Raji (cell line): ENCODE results near the gene CDH1.

Source experiments
- POLR2A ChIP-seq: IDR thresholded peaks from 2 replicates; pipeline ENCODE4 v1.6.1; 2011; ENCODE audit warnings: low read depth, low read length, control low read depth; ENCODE audit not compliant: insufficient read depth

Gene CDH1

DNA sequence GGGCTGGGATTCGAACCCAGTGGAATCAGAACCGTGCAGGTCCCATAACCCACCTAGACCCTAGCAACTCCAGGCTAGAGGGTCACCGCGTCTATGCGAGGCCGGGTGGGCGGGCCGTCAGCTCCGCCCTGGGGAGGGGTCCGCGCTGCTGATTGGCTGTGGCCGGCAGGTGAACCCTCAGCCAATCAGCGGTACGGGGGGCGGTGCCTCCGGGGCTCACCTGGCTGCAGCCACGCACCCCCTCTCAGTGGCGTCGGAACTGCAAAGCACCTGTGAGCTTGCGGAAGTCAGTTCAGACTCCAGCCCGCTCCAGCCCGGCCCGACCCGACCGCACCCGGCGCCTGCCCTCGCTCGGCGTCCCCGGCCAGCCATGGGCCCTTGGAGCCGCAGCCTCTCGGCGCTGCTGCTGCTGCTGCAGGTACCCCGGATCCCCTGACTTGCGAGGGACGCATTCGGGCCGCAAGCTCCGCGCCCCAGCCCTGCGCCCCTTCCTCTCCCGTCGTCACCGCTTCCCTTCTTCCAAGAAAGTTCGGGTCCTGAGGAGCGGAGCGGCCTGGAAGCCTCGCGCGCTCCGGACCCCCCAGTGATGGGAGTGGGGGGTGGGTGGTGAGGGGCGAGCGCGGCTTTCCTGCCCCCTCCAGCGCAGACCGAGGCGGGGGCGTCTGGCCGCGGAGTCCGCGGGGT is at the start of gene CDH1:
CDH1 (plus strand) TSS at position 247 of the 684 bp plus-strand sequence; CDS start at position 371, 124 bp downstream.
- TF ChIP-seq POLR2A: no peak

DNA sequence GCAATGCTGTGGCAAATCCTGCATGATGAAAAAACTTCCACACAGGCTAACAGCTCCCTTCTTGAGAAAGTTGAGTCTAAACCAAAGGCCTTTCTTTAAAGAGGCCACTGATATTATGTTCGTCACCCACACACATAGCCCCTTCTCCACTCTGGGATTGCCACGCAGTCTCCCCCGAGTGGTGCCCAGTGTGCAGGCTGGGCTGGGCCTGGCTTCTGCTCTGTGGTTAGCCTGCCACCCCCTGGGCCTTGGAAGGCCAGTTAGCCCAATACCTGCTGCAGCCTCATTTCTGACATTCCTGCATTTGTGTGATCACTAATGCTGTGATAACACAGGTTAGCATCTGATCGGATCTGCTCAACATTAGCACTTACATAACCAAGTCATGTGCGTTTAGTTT is 47.2 kb upstream of the CDH1 start:
- no peak for TF ChIP-seq POLR2A

DNA sequence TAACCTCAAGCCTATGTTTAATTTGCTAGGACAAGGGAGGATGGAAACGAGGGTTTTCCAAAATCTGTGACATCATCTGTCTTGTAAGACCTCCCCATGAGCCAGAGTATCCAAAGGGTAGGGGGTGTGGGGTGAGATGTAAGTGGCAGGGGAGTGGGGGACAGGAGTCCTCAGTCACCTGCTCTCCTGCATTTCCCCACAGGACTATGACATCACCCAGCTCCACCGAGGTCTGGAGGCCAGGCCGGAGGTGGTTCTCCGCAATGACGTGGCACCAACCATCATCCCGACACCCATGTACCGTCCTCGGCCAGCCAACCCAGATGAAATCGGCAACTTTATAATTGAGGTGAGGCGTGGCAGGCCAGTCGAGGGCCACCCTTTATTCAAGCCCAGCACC is 41.5 kb upstream of the CDH1 start:
- no peak for TF ChIP-seq POLR2A

DNA sequence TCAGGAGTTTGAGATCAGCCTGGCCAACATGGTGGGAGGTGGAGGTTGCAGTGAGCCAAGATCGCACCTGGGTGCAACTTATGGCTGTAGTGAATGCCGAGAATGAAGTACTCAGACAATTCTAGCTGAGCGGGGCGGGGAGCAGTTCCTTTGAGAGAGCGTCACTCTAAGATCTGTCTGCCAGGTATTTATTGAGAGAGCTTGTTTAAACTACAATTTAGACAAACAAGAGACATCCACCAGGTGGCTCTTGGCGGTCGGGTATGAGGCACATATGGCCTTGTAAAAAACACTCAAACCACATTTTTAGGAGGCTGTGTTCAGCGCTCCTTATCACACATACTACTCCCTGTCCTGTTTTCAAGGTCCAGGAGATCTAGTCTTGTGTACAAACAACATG is 40.6 kb upstream of the CDH1 start:
- TF ChIP-seq POLR2A: no peak

DNA sequence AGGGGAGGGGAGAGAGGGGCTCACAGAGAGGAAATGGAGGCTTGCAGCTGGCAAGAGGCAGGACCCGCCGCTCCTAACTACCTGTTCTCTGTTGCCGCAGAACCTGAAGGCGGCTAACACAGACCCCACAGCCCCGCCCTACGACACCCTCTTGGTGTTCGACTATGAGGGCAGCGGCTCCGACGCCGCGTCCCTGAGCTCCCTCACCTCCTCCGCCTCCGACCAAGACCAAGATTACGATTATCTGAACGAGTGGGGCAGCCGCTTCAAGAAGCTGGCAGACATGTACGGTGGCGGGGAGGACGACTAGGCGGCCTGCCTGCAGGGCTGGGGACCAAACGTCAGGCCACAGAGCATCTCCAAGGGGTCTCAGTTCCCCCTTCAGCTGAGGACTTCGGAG is 39.0 kb upstream of the CDH1 start:
- TF ChIP-seq POLR2A: no peak

DNA sequence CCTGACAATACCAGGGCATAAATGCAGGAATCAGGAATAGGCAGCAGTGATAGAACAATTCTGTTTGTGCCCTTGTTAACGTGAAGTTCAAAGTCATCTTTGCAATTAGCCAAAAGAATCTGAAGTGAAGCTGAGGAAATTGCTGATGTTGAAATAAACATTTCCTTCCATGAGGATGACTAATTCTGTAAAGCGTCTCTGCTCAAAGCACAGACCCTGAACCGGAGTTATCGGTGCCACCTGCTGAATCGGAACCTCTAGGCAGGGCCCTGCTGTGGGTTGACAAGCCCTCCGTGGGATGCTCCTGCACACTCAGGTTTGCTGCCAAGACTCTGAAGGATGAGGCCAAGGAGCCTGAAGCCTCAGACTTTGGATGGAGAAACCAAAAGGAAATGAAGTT is 37.0 kb upstream of the CDH1 start:
- TF ChIP-seq POLR2A: no peak

DNA sequence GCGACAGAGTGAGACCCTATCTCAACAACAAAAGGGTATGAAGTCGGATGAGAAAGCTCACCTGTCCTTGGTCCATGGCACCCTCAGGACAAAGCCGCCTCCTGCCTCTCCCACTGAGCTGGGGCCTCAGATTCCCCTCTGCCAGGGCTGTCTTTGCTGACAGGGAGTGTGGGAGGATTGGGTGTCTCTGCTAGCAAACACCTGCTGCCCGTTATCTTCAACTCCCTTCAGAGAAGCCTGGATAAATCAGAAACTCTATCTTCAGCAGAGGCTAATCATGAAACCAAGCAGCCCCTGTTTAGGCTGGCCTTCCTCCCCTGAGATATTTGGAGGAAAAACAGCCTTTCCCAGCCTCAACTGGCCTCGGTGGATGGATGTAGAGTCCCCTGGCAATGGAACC is 36.3 kb upstream of the CDH1 start:
- no peak for TF ChIP-seq POLR2A

DNA sequence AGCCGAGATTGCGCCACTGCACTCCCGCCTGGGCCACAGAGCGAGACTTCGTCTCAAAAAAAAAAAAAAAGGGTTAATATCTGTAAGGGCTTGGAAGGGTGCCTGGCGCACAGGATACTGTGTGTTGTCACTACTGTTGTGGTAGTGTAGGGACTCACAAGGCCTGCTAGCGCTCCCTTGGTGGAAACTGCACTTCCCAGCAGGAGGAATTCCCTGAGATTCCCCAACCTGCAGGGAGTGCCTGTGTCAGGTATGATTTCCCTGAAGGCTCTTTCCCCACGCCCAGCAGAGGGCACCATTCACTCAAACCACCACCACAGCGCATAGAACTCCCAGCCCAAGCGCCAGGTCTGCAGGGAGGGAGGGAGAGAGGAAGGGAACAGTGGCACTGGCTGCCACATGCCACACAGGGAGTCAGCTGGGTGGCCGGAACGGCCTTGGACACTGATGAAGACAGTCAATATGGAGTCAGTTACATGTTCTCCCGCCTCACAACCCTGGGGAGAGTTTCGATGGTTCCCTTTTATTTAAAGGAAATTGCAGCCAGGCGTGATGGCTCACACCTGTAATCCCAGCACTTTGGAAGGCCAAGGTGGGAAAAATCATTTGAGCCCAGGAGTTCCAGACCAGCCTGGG is 32.7 kb upstream of the CDH1 start:
- TF ChIP-seq POLR2A: no peak

DNA sequence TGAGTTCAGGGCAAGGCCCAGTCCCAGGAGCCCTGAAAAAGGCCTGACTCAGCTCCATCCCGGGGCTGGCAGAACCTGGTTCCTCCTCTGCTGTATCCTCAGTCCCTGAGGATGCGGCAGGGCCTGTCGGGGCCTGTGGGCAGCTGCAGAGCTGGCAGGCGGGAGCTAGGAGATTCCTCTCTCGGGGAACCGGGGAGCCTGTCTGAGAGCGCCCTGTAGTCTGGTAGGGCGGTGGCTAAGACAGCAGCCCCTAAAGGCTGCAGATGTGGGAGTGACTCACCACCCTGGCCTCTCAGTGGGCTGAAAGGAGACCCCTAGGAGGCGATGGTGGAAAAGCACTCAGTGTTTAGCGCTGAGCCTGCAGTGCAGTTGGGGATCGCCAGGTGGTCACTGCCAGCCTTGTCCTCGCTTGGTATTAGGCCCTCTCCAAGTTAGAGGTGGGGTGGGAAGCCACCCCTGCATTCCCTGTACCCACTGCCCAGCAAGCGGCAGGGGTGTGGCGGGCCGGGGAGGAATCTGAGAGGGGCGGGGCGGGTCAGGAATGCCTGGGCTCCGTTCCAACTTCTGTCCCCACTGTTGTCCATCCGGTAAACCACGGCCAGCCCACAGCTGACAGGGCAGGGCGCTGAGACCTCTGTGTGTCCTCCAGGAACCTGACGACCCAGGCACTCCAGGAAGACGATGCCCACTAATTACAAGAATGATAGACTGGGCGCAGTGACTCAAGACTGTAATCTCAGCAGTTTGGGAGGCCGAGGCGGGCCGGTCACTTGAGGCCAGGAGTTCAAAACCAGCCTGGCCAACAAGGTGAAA is 29.5 kb upstream of the CDH1 start:
- TF ChIP-seq POLR2A: no peak

DNA sequence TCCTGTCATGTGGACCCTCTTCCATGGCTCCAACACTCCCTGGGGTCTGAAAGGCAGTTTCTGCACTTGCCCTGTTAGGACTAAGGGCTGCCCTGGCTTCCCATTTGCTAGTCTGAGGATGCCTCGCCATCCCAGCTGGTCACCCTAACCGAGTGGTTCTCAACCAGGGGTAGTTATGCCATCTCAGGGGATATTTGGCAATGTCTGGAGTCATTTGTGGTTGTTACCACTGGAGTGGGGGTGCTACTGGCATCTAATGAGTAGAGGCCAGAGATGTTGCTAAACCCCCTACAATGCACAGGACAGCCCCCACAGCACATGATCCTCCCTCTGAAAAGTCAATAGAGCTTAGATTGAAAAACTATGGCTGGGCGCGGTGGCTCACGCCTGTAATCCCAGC is 26.9 kb upstream of the CDH1 start:
- TF ChIP-seq POLR2A: no peak

DNA sequence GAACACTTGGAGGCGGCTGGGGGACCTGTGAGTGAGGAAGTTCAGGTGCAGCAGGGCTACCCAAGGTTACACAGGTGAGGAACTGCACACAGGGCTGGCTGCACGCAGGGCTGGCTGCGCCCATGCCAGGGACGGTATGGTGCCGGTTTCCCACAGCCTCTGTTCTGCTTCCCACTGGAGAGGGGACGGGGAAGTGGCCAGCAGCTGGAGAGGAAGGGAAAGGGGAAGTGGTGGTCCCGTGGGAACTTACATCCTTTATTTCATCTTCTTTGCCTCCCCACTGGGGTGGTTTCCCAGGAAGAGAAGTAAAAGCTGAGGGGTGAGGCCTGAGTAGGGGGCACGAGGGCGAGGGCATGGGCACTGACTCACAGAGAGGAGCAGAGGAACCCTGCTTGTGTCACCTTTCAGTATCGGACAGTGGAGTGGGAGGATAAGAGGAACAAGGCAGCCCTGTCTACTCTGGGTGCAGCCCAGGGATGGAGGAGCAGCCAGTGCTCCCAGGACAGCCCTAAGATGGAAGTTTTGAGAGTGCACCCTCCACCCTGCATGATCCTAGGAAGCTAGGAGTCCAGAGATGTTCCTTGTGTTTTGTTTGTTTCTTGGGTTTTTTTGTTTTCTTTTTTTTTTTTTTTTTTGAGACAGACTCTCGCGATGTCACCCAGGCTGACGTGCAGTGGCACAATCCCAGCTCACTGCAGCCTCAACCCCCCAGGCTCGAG is 25.5 kb upstream of the CDH1 start:
- no peak for TF ChIP-seq POLR2A

DNA sequence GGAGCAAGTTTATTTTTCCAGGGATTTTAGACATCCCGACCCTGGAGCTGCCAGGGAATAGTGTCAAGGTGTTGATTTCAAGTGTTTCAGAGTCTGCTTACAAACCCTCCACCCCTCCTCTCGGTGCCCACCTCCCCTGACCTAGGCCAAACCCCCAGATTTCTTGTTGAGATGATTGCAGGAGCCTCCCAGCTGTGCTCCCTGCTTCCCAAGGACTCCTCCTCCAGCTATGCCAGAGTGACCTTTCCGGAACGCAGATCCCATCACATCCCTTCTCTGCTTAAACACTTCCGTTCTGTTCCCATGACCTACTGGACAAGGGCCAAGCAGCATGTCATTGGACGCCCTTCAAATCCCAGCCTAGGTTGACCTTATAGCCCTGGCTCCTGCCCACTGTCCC is 23.7 kb upstream of the CDH1 start:
- TF ChIP-seq POLR2A: no peak

DNA sequence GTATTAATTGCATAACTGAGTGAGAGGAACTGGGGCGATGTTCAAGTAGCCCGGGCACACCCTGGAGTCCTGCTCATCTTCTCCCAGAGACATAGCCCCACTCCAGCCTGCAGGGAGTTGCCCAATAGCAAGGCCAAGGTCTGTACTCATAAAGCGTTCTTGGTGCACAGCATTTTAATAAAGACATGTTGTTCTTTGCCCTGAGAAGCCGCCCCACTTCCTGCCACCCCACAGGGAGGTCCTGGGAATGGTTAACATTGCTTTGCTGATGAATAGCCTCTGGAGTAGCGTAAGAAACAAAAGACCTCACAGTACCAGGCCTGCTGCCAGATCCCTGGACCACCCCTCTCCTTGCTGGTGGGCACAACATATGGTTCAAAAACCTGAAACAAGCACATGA is 21.6 kb upstream of the CDH1 start:
- no peak for TF ChIP-seq POLR2A

DNA sequence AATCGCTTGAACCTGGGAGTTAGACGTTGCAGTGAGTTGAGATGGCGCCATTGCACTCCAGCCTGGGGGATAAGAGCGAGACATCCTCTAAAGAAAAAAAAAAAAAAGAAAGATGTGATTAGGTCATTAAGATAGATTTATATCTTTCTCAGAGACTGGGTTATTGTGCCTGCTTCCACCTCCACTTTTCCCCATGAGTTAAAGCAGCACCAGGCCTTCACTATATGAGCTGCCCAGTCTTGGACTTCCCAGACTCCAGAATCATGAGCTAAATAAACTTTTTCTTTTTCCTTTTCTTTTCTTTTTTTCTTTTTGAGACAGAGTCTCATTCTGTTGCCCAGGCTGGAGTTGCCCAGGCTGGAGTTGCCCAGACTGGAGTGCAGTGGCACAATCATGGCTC is 19.4 kb upstream of the CDH1 start:
- no peak for TF ChIP-seq POLR2A

DNA sequence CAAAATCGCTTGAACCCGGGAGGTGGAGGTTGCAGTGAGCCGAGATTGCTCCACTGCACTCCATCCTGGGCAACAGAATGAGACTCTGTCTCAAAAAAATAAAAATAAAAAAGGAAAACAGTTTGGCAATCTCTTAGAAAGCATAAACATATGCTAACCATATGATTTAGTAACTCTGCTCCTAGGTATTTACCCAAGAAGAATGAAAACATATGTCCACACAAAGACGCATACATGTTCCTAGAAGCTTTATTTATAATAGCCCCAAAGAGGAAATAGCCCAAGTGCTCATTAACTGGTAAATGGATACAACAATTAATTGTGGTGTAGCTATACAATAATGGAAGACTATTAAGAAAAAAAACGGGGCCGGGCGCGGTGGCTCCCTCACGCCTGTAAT is 18.5 kb upstream of the CDH1 start:
- TF ChIP-seq POLR2A: no peak
